Left ventricle myocardium inferior (tissue), 1 donor: ENCODE results near the gene GOLGA8J. TPM values are rescaled to one million over a fixed set of nuclear protein-coding genes. Genes with fewer than 3 reads are reported as not detected.
"Not testable (repeated sequence)": the region's sequence is repeated elsewhere in the genome, so short reads cannot be mapped to it uniquely, and the experiment has no call there.

Experiments used
- DNase-seq: peaks from one replicate; pipeline ENCODE4 v3.0.0-alpha.2; 2020
- H3K27ac ChIP-seq: fragments of 200-600 bp; replicated peaks from 2 replicates; pipeline ENCODE4 v1.8.0; 2021
- H3K27me3 ChIP-seq: fragments of 200-600 bp; 2 replicates; pipeline ENCODE4 v1.8.0; 2021; ENCODE audit warnings: low read depth
- H3K36me3 ChIP-seq: fragments of 200-600 bp; 2 replicates; pipeline ENCODE4 v1.8.0; 2021
- H3K4me1 ChIP-seq: fragments of 200-600 bp; 2 replicates; pipeline ENCODE4 v1.8.0; 2021
- H3K4me3 ChIP-seq: fragments of 200-600 bp; 2 replicates; pipeline ENCODE4 v1.8.0; 2021; ENCODE audit warnings: mild to moderate bottlenecking, moderate library complexity
- H3K9me3 ChIP-seq: fragments of 200-600 bp; replicated peaks from 2 replicates; pipeline ENCODE4 v1.8.0; 2021
- intact Hi-C: fragments of 100-400 bp; cut with micrococcal nuclease; formaldehyde crosslinking; loops from one replicate; pipeline ENCODE4 v1.11.0; 2022
- total RNA-seq: library from RNA; stranded (reverse); fragmentation: NEBNext Ultra II Directional; extraction: Animal tissue kit (Norgen Biotek cat#: 25700); gene quantifications from one replicate; pipeline ENCODE4 v1.2.1, GENCODE V29; 2021
- donor health status: DM: no; HTN: yes; CAD: no; lungs with severe emphysema.

The GOLGA8J gene
- total RNA-seq, 1 donor from 2014 or later = 0.41 TPM

DNA sequence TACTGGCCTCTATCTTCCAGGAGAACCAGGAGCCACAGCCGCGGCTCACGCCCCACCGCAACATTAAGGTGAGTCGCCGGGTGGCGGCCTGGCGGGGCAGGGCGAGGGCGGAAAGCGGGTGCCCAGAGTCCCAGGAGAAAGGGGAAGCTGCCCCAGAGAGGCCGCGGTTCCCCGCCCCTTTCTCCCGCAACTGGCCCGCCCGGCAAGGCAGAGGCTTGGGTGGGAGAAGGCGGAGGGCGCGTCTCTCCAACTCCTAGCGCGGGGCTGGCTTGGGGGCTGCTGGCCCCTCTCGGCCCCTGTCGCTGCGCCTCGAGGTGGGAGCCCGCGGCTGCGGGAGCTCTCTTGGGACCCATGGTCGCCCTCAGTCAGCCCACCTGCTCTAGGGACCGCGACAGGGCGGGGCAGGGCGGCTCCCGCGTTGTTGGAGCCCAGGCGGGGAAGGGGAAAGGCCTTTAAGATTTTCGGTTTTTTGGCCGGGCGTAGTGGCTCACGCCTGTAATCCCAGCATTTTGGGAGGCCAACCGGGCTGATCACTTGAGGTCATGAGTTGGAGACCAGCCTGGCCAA, 21.3 kb downstream of the GOLGA8J start:
- H3K27ac ChIP-seq, H3K9me3 ChIP-seq, intact Hi-C loops, H3K4me1 ChIP-seq, H3K36me3 ChIP-seq, H3K27me3 ChIP-seq, DNase-seq: not testable (repeated sequence)
- peak overlapping the region; percentile 48 for H3K4me3 ChIP-seq

DNA sequence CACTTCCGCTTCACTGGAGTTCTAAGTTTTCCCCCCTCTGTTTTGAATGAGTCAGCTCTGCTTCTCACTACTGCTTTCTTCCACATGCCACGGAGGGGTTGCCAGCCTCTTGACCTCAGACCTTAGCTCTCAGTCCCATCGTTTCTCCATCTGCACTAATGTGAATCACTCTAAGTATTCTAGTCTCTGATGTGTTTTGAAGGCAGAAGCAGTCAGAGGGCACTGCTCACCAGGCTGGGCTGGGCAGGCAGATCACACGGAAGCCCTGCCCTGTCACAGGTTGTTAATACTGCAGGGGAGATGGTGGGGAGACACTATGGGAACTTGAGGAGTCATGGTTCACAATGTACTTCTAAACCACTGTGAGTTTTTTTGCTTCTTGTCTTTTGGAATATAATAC, 27.8 kb downstream of the GOLGA8J start:
- H3K27ac ChIP-seq, H3K9me3 ChIP-seq, H3K4me1 ChIP-seq, intact Hi-C loops, H3K36me3 ChIP-seq, DNase-seq, H3K27me3 ChIP-seq, H3K4me3 ChIP-seq: not testable (repeated sequence)

DNA sequence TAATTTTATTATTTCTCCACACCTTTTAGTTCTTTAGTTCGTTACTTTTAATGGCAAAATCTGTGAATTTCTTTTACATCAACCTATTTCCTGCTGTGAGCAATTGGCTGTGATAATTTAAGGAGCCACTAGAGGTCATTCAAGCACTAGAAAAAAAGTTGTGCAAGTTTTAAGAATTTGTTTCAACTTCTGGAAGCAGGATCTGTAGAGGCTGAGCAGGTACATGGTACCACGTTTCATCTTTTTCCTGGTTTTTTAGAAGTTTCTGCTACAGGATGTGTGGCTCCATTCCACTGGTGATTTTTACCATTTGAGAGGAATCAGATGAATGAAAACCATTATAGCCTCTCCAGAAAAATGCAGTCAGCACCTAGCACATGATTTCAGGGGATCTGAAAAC, 47.3 kb downstream of the GOLGA8J start:
- intact Hi-C loops, H3K4me1 ChIP-seq, H3K27me3 ChIP-seq, H3K9me3 ChIP-seq, H3K36me3 ChIP-seq, H3K4me3 ChIP-seq, DNase-seq, H3K27ac ChIP-seq: not testable (repeated sequence)

DNA sequence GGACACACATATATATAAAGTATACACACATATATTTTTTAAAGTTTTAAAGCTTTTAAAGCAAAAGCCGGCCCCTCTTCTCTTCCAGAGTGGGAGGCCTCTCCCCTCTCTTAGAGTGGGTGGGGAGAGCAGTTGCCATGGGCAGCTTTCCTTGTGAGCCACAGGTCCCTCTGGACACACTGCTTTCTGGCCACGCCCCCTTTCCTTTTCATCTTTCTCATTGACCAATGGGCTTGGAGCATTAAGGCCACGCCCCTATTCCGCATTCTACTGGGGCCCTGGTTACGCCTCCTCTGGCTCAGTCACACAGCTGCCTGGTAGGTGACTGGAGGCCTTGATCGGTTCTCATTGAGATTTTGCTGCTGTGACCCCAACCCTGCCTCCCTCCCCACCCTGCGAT, 52.0 kb downstream of the GOLGA8J start, which contains the start of gene GOLGA8T:
Gene GOLGA8T (plus strand): TSS at position 301 of the 400 bp plus-strand sequence. CDS start 98 bp downstream, at position 399.
- intact Hi-C loops, H3K4me3 ChIP-seq, H3K36me3 ChIP-seq, H3K4me1 ChIP-seq, H3K27ac ChIP-seq, H3K27me3 ChIP-seq, DNase-seq, H3K9me3 ChIP-seq: not testable (repeated sequence)

Other genes with a start within 250 kb of the GOLGA8J start
- 0.47 TPM for gene GOLGA8T, start 52.1 kb downstream of the GOLGA8J start, total RNA-seq